ENCODE data around the gene PLEKHA6.

PLEKHA6 gene

GRCh38 chr1:204301171-204301957 lies 58.4 kb downstream of the PLEKHA6 start:
- Histone ChIP-seq H3K27me3 (ENCODE audit: insufficient read depth, poor library complexity, severe bottlenecking) (no peaks in the 10 kb centered on the region), H3K27ac (ENCODE audit: poor library complexity, severe bottlenecking) (peak overlapping the region; percentile 4), H3K36me3 (ENCODE audit: low read depth) (no peaks in the 10 kb centered on the region), H3K4me3 (ENCODE audit: severe bottlenecking) (no peak overlapping the region), H3K9me3 (ENCODE audit: severe bottlenecking) (no peaks in the 10 kb centered on the region), H3K4me1 (ENCODE audit: insufficient read depth, poor library complexity, severe bottlenecking) (peaks cover 7% of the 10 kb centered on the region)
- ATAC-seq (ENCODE audit: low read depth), result peak; percentile 68; the same call in 2 of the 3 replicates
- TF ChIP-seq, protein P1, sequence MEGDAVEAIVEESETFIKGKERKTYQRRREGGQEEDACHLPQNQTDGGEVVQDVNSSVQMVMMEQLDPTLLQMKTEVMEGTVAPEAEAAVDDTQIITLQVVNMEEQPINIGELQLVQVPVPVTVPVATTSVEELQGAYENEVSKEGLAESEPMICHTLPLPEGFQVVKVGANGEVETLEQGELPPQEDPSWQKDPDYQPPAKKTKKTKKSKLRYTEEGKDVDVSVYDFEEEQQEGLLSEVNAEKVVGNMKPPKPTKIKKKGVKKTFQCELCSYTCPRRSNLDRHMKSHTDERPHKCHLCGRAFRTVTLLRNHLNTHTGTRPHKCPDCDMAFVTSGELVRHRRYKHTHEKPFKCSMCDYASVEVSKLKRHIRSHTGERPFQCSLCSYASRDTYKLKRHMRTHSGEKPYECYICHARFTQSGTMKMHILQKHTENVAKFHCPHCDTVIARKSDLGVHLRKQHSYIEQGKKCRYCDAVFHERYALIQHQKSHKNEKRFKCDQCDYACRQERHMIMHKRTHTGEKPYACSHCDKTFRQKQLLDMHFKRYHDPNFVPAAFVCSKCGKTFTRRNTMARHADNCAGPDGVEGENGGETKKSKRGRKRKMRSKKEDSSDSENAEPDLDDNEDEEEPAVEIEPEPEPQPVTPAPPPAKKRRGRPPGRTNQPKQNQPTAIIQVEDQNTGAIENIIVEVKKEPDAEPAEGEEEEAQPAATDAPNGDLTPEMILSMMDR (IDR thresholded peaks at IDR 0.05; ENCODE audit: poor library complexity, severe bottlenecking), result no peak
- DNase-seq (ENCODE audit: low spot score), result no peak

- peaks cover 8% of the 10 kb centered on the region for H3K4me1 ChIP-seq (ENCODE audit: insufficient read depth, poor library complexity, severe bottlenecking)
- no peaks in the 10 kb centered on the region for H3K9me3 ChIP-seq (ENCODE audit: severe bottlenecking)
- H3K27ac ChIP-seq (ENCODE audit: poor library complexity, severe bottlenecking), result no peak overlapping the region
- no peak overlapping the region for H3K4me3 ChIP-seq (ENCODE audit: severe bottlenecking)
- no peak for ATAC-seq (ENCODE audit: low read depth)
- no peaks in the 10 kb centered on the region for H3K36me3 ChIP-seq (ENCODE audit: low read depth)
- DNase-seq (ENCODE audit: low spot score), result no peak
- no peaks in the 10 kb centered on the region for H3K27me3 ChIP-seq (ENCODE audit: insufficient read depth, poor library complexity, severe bottlenecking)
- TF ChIP-seq, protein P1 (IDR thresholded peaks at IDR 0.05; ENCODE audit: poor library complexity, severe bottlenecking), result no peak
These were observed 59.8 kb downstream of the PLEKHA6 start for GRCh38 chr1:204299814-204300365.

GRCh38 chr1:204296431-204296988 lies 63.2 kb downstream of the PLEKHA6 start:
- no peak overlapping the region for H3K27ac ChIP-seq (ENCODE audit: poor library complexity, severe bottlenecking)
- H3K27me3 ChIP-seq (ENCODE audit: insufficient read depth, poor library complexity, severe bottlenecking), result no peaks in the 10 kb centered on the region
- TF ChIP-seq, protein P1 (IDR thresholded peaks at IDR 0.05; ENCODE audit: poor library complexity, severe bottlenecking), result no peak
- no peak for DNase-seq (ENCODE audit: low spot score)
- H3K36me3 ChIP-seq (ENCODE audit: low read depth), result no peaks in the 10 kb centered on the region
- no peak overlapping the region for H3K4me3 ChIP-seq (ENCODE audit: severe bottlenecking)
- H3K9me3 ChIP-seq (ENCODE audit: severe bottlenecking), result no peaks in the 10 kb centered on the region
- ATAC-seq (ENCODE audit: low read depth), result no peak
- peaks cover 24% of the 10 kb centered on the region for H3K4me1 ChIP-seq (ENCODE audit: insufficient read depth, poor library complexity, severe bottlenecking)

- H3K4me3 ChIP-seq (ENCODE audit: severe bottlenecking), result no peak overlapping the region
- DNase-seq (ENCODE audit: low spot score) (no peak), ATAC-seq (ENCODE audit: low read depth) (no peak)
- H3K27ac ChIP-seq (ENCODE audit: poor library complexity, severe bottlenecking), result no peak overlapping the region
- peaks cover 17% of the 10 kb centered on the region for H3K4me1 ChIP-seq (ENCODE audit: insufficient read depth, poor library complexity, severe bottlenecking)
- no peaks in the 10 kb centered on the region for H3K36me3 ChIP-seq (ENCODE audit: low read depth)
- no peaks in the 10 kb centered on the region for H3K9me3 ChIP-seq (ENCODE audit: severe bottlenecking)
- TF ChIP-seq, protein P1 (IDR thresholded peaks at IDR 0.05; ENCODE audit: poor library complexity, severe bottlenecking), result no peak
- H3K27me3 ChIP-seq (ENCODE audit: insufficient read depth, poor library complexity, severe bottlenecking), result no peaks in the 10 kb centered on the region
These were observed 64.1 kb downstream of the PLEKHA6 start for GRCh38 chr1:204295671-204296070.
